ENCODE data around the gene CDC42EP1.
A peak's percentile ranks its signal among the peaks of the same experiment; 100 is the strongest.
"Not testable (repeated sequence)": the region's sequence is repeated elsewhere in the genome, so short reads cannot be mapped to it uniquely, and the experiment has no call there.

Gene CDC42EP1

DNA sequence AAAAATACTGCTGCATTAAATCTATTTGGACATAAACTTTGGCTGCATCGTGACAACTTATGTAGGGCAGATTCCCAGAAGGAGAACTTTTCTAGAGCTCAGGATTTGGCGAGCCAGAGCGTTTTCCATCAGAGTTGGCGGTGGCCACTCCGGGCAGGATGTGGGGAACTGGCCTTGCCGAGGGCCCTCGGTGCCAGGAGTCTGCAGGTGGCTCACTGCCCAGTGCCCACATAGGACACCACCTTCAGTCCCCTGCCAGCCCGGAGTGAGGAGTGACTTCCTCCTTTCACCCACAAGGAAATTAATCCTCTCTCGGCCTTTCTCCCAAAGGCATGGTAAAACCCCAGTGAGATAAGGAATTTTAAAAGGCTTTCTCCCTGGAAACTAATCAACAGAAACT, 21.2 kb downstream of the CDC42EP1 start:
- no peak for DNase-seq (ENCODE audit: low spot score)

DNA sequence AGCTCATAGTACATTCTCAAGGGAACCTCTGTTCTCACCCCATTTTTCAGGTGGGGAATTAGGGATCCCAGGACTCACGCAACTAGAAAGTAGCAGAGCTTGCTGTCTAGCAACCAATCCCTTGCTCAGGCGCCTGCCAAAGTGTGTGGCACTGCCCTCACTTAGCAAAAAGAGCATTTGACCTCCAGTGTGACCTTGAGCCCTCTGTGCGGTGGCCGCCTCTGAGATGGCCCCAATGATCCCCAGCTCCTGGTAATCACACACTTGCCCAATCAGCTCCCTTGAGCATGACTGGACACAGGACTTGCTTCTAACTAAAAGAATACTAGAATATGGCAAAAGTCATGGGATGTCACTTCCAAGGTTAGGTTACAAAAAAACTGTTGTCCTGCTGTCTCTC, 22.2 kb downstream of the CDC42EP1 start:
- no peak for DNase-seq (ENCODE audit: low spot score)

DNA sequence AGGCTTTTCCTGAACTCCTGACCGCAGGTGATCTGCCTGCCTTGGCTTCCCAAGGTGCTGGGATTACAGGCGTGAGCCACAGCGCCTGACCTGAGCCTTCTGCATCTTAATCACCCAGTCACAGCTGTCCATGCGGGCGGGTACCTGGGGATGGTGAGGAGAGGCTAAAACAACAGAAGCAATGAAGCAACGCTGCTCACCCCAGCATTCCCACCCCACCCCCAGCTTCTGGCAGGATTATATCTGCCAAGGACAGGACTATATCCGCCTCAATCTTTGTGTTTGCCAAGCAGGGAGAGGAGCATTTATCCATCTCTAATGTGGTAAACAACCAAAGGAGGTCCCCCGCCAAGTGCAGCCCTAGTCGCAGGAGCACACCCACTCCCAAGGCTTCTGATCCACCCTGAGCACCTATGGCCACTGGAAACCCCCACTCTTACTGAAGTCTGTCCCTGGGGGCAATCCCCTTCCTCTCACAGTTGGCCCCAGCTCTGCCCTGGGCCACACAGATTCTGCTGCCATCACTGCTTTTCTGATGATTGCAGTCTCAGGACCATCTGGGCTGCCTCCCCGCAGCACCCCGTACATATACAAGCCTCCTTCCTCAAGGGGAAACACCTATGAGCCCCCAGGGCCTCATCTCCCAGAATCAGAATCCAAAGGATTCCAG, 28.4 kb downstream of the CDC42EP1 start:
- DNase-seq (ENCODE audit: low spot score) = no peak

DNA sequence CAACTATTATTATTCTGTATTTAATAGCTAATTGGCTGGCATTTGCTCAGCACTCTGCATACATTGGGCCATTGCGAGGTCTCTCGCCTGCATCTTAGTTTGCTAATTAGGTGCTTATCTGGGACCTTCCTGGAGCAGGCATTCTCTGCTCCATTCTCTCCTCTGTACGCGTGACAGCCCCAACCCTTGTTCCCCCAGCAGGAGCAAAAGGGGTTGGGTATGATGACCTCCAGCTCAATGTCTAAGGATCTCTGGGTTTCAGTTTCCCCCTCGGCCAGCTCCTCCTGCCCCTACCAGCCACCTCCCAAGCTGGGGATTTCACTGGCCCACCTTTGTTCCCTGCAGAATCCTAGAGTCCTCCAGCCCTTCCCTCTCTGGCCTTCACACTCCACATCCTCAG, 29.4 kb downstream of the CDC42EP1 start:
- DNase-seq (ENCODE audit: low spot score) = no peak

DNA sequence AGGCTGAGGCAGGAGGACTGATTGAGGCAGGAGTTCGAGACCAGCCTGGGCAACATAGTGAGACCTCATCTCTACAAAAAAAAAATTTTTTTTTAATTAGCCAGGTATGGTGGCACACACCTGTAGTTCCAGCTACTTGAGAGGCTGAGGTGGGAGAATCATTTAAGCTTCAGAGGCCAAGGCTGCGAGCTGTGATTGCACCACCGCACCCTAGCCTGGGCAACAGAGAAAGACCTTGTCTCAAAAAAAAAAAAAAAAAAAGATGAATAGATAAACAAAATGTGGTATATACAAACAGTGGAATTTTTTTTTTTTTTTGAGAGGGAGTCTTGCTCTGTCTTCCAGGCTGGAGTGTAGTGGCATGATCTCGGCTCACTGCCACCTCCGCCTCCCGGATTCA, 30.8 kb downstream of the CDC42EP1 start:
- not testable (repeated sequence) for DNase-seq (ENCODE audit: low spot score)

DNA sequence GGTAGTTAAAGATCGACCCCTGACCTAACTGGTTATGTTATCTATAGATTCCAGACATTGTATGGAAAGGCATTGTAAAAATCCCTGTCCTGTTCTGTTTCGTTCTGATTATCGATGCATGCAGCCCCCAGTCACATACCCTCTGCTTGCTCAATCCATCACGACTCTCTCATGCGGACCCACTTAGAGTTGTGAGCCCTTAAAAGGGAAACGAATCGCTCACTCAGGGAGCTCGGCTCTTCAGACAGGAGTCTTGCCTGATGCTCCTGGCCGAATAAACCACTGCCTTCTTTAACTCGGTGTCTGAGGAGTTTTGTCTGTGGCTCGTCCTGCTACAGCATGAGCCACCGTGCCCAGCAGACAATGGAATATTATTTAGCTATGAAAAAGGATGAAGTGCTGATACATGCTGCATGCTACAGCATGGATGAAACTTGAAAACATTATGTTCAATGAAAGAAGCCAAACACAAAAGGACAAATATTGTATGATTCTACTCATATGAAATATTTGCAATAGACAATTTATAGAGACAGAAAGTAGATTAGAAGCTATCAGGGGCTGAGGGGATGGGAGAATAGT, 31.6 kb downstream of the CDC42EP1 start:
- DNase-seq (ENCODE audit: low spot score) = no peak

DNA sequence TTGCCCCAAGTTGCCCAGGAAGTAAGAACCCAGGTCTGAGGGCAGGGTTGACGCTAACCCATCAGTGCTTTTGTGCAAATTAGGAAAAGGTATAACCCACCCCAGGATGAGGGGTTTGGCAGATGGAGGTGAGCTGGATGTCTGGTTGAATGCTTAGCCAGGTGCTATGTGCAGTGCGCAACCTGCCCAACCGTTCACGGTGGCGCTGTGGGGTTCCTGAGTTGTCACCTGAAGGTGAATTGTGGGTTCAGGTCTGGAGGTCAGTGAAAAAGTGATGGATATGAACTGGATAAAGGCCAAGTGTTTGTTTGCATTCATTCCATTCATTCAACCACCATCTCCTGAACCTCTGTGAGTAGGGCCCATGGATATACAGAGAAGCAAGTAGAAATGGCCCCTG, 34.0 kb downstream of the CDC42EP1 start:
- DNase-seq (ENCODE audit: low spot score) = no peak

DNA sequence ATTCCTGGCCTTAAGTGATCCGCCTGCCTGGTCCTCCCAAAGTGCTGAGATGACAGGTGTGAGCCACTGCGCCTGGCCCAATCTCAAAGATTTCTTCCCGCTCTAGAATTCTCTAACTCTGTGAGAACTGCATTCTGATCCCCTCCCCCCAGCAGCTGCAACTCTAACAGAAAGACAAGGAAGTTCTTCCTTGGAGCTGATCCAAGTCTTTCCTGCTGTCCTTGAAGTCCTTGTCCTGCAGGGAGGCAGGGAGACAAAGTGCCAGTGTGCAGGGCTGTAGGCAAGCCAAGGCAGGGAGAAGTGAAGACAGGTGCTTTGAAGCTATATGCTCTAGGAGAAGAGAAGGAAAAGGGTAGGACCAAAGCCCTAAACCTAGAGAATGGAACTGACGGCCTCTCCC, 38.9 kb downstream of the CDC42EP1 start:
- DNase-seq (ENCODE audit: low spot score) = no peak

DNA sequence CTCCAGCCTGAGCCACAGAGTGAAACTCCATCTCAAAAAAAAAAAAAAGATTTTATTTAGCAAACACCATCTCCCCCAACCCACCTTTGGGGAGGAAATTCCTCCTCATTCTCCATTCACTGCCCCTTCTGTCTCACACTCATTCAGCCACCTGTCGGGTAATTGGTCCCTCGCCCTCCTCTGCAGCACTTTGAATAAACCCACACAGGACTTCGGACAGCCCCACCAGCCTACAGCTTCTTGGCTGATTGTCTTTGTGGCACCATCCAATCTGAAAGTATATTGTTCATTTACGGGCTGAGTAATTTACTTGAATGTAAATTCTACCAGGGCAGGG, 40.9 kb downstream of the CDC42EP1 start:
- DNase-seq (ENCODE audit: low spot score) = no peak

DNA sequence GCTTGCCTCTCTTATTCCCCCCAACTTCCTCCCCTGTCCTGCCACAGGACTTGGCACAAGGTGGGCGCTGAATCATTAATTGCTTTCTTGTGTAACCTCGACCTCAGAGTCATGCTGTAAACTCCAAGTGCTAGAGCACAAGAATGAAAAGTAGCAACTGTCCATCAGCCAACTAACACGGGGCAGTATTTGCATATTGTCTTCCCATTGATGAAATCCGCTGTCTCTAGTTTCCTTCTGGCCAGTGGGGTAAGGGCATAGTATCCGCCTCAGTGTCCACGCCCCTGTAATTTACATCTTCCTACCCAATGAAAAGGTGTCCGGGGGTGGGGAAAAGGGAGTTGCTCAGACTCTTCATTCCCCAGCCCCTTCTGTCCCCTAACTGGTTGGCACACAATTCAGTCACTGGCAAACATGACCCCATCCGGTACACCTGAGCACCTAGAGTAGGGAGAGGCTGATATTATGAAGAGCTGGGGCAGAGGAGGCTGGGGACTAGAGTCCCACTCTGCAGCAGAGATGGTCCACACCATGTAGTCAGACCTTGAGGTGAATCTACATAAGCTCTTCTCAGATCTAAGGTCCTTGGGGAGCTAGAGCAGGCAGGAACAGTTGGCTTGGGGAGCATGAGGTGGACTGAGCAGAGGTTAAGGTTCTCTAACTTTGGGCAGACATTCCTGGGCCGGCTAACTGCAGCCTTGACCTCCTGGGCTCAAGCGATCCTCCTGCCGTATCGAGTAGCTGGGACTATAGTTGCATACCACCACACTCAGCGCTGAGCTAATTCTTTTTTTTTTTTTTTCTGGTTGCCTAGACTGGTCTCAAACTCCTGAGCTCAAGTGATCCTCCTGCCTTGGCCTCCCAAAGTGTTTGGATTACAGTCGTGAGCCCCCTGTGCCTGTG, 41.5 kb downstream of the CDC42EP1 start:
- DNase-seq (ENCODE audit: low spot score) = no peak

DNA sequence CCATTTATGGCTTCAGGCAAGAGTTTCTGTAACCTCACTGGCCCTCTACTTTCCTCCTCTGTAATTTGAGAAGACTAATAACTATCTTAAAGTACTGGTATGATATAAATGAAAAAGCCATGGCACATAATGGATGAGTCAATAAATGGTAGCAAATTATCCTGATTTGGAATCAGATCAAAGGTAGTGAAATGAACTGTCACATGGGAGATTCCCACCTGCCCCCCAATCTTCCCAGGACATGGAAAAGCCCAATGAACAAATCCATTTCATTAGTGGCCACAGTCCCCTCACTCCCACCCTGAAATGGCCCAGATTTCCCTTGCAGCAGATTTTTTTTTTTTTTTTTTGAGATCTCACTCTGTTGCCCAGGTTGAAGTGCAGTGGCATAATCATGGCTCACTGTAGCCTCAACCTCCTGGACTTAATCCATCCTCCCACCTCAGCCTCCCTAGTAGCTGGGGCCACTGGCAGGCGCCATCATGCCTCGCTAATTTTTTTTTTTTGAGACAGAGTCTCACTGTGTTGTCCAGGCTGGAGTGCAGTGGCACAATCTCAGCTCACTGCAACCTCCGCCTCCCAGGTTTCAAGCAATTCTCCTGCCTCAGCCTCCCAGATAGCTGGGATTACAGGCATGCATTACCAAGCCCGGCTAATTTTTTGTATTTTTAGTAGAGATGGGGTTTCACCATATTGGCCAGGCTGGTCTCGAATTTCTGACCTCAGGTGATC, 42.4 kb downstream of the CDC42EP1 start:
- DNase-seq (ENCODE audit: low spot score) = not testable (repeated sequence)

DNA sequence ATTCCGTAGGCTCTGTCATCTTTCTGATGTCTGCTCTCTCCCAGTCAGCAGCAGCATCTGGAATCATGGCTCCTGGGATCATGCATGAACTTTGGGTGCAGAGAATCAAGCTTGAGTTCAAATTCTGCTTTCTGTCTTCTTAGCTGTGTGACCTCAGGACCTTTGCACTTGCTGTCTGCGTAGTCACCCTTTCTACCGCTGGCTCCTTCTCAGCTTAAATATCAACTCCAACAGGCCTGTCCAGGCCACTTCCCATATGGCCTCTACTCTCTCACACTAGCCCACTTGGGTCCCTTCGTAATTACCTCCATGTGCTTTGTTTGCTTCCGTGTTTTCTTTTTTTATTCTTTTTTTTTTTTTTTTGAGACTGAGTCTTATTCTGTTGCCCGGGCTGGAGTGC, 43.8 kb downstream of the CDC42EP1 start:
- DNase-seq (ENCODE audit: low spot score) = no peak

DNA sequence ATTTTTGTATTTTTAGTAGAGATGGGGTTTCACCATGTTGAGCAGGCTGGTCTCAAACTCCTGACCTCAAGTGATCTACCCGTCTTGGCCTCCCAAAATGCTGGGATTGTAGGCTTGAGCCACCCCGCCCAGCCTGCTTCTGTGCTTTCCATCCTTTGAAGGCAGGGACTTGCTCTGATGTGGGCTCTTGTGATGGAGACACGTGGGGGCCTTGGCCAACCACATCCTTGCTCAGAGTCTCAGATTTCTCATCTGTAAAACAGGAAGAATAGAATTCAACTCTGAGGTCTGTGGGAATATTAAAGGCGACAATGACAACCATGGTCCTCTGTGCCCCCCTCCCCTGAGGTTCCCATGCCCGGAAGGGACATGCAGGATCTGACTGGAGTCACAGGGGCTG, 44.6 kb downstream of the CDC42EP1 start:
- no peak for DNase-seq (ENCODE audit: low spot score)

DNA sequence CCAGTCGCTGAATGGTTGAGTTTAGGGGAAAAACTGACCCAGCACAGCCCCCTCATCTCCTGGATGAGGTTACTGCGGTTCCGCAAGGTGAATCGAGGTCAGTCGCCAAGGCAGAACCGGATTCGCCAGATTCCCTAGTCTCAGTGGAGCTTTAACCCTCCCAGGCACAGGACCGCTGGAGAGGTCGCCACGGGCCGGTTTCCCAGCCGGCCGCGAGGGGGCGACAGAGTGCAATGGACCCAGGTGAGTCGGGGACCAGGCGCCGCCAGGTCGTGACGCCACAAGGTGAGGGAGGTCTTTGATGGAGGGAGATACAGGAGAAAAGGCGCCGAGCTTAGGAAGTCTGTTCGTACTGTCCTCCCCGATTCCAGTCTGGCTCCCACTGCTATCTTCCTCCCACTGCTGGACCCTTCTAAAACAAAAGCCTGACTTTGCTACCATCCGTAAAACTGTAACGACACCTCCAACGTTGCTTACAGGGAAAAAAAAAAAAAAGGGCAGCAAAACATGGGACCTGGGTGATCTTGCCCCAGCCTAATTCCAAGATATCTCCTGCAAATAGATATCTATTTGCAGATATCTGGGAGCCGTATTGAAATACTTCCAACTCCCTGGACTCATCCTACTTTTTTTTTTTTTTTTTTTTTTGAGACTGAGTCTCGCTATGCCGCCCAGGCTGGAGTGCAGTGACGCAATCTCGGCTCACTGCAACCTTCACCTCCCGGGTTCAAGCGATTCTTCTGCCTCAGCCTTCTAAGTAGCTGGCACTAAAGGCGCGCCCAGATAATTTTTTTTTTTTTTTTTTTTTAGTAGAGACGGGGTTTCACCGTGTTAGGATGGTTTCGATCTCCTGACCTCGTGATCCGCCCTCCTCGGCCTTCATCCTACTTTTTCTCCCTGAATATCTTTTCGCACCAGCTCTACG, 47.0 kb downstream of the CDC42EP1 start:
- DNase-seq (ENCODE audit: low spot score) = peak; percentile 89

DNA sequence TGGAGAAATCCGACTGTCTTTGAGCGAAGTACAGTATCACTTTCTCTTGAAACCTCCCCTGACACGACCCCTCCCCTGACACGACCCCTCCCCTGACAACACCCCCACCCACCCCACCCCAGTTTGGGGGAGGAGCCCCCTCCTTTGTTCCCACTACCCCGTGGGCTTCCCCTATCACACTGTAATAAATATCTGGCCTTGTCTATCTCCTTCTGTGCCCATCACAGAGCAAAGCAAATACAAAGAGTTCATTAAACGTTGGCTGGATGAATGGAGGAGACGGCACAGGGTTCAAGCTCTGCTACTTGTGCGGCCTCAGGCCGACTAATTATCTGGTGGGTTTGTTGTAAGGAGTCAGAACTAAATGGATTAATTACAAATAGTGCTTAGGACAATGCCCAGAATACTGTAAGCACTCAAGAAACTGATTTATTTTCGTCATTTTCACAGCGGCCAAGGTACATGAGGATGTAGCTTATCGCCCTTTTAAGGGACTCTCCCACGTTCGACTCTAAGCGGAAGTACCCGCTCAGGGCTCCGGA, 47.7 kb downstream of the CDC42EP1 start:
- DNase-seq (ENCODE audit: low spot score) = no peak

DNA sequence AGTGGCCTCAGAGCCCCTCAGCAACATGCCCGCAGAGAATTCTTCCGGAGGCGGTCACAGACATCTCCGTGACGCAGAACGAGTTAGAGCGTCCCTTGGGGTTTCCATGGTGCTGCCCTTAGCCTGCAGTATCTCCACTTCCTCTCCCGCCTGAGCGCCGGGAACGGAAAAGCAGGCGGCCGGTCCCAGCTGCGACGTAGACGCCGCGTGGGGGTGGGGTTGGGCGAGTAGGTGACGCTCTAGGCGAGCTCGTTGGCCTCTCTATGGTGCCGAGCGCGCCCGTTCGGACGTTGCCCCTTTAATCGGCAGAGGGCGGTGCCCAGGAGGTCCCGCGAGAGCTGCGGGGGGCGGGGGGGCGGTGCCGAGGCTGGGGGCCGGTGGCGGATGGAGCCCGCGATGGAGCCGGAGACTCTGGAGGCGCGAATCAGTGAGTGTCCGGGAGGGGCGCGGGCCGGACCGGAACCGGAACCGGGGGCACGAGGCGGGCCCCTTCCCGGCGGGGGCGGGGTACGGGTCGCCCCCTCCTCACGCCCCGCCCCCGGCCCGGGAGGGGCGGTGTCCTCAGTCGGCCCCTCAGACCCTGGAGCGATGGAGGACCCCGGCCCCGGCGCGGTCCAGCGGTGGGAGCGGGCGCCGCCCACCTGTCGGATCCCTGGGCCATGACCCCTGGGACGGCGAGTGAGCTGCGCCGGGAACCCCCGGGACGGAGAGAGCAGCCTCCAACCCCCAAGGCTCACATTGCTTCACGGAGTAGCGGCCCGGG, 48.4 kb downstream of the CDC42EP1 start, which contains the start of gene GGA1:
Gene GGA1 (plus strand): TSS at position 358 of the 763 bp plus-strand sequence. CDS start 27 bp downstream, at position 385.
- peak; percentile 92 for DNase-seq (ENCODE audit: low spot score)

DNA sequence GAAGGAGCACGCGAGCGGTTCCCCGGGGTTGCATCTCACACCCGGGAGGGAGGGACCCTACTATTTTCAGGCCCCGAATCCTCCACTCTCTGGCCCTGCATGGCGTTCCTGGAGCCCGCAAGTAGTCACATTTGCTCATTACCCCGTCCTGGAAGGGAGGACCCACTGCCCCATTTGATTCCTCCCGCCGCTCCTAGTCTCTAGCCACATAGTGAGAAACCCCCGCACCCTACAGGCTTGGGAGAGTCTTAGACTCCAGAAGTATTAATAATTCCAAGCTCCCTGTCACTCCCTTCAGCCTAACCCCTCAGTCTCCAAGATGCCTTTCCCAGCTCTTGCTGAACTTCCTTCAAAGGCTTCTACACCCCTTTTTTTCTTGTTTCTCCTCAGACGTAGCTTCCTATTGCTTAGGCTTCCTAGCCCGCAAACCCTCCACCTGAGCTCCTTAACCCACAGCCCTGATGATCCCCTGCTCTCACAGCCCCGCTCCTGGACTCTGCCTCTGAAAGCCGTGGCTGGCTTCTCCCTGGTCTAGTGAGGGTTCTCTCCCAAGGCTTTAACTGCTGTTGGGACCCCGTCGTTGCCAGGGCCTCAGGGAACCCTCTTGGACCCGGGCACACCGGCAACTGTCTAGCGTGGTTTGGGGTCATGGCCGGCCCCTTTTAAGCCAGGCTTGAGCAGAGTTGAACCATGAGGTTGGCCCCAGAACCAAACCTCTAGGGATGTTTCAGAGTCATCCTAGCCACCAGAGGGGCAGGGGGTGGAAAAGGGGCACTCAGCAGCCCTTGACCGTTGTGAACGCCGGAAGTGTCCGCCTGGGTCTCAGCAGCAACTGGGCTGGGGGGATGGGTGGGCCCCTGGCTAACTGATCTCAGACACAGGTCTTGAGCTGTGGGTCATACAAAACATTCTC, 49.2 kb downstream of the CDC42EP1 start:
- no peak for DNase-seq (ENCODE audit: low spot score)

DNA sequence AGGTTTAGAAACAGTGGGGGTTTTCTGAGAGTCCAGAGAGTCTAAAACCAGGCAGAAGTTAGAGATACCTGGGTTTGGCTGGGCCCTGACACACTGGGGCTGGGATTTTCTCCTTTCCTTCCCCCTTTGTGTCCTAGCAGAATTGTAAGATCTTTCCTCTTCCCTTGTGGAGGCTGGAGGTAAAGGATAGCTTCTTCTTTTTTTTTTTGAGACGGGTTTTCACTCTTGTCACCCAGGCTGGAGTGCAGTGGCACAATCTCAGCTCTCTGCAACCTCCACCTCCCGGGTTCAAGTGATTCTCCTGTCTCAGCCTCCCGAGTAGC, 49.8 kb downstream of the CDC42EP1 start:
- DNase-seq (ENCODE audit: low spot score) = not testable (repeated sequence)

DNA sequence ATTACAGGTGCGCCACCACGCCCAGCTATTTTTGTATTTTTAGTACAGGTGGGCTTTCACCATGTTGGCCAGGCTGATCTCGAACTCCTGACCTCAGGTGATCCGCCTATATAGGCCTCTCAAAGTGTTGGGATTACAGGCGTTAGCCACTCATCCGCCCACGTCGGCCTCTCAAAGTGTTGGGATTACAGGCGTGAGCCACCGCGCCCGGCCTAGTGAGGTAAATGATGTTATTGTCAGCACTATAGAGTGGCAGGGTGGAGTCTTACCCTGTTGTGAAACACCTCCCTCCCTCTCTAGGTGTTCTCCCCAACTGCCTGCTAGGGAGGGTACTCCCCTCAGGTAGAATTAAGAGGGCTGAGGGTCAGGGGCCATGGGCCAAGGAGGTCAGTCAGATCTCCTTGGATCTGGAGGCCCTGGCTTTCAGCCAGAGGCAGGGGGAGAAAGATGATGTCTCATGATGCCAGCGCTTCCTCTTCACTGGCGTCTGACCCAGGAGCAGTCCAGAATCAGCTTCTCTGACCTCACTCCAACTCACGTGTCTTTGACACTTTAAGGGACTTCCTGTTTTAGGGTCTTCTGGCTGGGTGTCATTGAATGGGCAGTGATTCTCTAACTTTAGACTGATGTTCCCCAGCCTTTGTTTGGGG, 50.3 kb downstream of the CDC42EP1 start:
- DNase-seq (ENCODE audit: low spot score) = no peak

Data from hematopoietic multipotent progenitor cell treated with erythropoietin and hydrocortisone succinate and interleukin-3 and kit ligand, for 17 days (in vitro differentiated cells).